DND-41 (cell line): ENCODE measurements around the gene MEGF6.

ENCODE experiments used
- EZH2 ChIP-seq: IDR thresholded peaks from 3 replicates; pipeline ENCODE4 v1.6.1; 2012; ENCODE audit warnings: borderline replicate concordance, low read depth, mild to moderate bottlenecking, moderate library complexity, low read length, inconsistent platforms; ENCODE audit not compliant: severe bottlenecking
- TF ChIP-seq, protein P1 (sequence below): IDR thresholded peaks from 2 replicates; pipeline ENCODE4 v1.5.1; 2012; ENCODE audit warnings: borderline replicate concordance, low read length, moderate library complexity, mild to moderate bottlenecking; ENCODE audit not compliant: poor library complexity, severe bottlenecking; ENCODE audit errors: extremely low read depth

DNA sequence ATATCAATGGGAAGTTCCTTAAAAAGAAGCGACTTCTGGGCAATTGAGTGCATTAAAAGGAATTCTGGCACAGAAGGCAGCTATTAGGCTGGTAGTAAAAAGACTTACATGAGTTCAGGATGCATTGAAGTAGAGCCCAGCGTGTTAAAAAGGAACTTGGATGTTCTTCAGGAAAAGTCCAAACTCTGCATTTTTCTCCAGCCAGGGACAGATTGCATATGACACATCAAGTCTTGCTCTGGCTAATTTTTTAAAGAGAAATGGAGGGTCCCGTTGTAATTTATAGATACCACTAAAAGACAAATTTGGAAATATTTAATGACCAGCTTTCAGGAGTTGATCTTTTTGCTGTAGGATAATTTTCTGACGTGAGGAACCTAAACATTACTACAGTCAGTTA is 14.7 kb upstream of the MEGF6 start:
- TF ChIP-seq, protein P1, sequence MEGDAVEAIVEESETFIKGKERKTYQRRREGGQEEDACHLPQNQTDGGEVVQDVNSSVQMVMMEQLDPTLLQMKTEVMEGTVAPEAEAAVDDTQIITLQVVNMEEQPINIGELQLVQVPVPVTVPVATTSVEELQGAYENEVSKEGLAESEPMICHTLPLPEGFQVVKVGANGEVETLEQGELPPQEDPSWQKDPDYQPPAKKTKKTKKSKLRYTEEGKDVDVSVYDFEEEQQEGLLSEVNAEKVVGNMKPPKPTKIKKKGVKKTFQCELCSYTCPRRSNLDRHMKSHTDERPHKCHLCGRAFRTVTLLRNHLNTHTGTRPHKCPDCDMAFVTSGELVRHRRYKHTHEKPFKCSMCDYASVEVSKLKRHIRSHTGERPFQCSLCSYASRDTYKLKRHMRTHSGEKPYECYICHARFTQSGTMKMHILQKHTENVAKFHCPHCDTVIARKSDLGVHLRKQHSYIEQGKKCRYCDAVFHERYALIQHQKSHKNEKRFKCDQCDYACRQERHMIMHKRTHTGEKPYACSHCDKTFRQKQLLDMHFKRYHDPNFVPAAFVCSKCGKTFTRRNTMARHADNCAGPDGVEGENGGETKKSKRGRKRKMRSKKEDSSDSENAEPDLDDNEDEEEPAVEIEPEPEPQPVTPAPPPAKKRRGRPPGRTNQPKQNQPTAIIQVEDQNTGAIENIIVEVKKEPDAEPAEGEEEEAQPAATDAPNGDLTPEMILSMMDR, result no peak
- TF ChIP-seq EZH2, result no peak
